22Rv1 (cell line): ENCODE data around the gene TEX261.

Experiments used
- ZFX ChIP-seq: fragments of 450-650 bp; IDR thresholded peaks from 2 replicates; pipeline ENCODE4 v1.6.1; 2017; ENCODE audit warnings: antibody characterized with exemption, borderline replicate concordance
- TF ChIP-seq, protein P1 (sequence below): fragments of 450-650 bp; IDR thresholded peaks from 2 replicates; pipeline ENCODE4 v1.5.1; 2017; ENCODE audit warnings: mild to moderate bottlenecking

DNA sequence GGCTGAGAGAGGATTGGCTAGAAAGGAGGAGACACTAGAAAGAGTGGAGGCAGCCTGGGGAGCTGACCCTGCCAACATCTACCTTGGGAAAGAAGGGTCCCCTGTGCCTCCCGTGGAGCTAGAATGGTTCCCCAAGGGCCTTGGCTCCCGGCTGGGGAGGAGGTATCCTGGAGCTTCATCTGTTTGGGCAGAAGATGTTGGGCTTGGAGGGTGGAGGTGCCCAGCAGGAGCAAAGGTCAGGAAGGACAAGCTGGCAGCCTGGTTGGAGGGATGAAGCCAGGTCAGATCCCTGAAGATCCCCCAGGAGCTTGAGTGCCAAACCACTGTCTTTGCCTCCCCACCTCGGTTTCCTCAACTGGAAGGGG, 56.1 kb downstream of the TEX261 start:
- TF ChIP-seq, protein P1, sequence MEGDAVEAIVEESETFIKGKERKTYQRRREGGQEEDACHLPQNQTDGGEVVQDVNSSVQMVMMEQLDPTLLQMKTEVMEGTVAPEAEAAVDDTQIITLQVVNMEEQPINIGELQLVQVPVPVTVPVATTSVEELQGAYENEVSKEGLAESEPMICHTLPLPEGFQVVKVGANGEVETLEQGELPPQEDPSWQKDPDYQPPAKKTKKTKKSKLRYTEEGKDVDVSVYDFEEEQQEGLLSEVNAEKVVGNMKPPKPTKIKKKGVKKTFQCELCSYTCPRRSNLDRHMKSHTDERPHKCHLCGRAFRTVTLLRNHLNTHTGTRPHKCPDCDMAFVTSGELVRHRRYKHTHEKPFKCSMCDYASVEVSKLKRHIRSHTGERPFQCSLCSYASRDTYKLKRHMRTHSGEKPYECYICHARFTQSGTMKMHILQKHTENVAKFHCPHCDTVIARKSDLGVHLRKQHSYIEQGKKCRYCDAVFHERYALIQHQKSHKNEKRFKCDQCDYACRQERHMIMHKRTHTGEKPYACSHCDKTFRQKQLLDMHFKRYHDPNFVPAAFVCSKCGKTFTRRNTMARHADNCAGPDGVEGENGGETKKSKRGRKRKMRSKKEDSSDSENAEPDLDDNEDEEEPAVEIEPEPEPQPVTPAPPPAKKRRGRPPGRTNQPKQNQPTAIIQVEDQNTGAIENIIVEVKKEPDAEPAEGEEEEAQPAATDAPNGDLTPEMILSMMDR = no peak
- no peak for TF ChIP-seq ZFX
